Germinal center (tissue), 1 donor: ENCODE results near the gene DNAJC22.
"Not testable (repeated sequence)": the region's sequence is repeated elsewhere in the genome, so short reads cannot be mapped to it uniquely, and the experiment has no call there.

Experiments
- DNase-seq: peaks from one replicate; pipeline ENCODE4 v3.0.0; 2012; ENCODE audit warnings: mixed read lengths, low spot score

The DNAJC22 gene

DNA sequence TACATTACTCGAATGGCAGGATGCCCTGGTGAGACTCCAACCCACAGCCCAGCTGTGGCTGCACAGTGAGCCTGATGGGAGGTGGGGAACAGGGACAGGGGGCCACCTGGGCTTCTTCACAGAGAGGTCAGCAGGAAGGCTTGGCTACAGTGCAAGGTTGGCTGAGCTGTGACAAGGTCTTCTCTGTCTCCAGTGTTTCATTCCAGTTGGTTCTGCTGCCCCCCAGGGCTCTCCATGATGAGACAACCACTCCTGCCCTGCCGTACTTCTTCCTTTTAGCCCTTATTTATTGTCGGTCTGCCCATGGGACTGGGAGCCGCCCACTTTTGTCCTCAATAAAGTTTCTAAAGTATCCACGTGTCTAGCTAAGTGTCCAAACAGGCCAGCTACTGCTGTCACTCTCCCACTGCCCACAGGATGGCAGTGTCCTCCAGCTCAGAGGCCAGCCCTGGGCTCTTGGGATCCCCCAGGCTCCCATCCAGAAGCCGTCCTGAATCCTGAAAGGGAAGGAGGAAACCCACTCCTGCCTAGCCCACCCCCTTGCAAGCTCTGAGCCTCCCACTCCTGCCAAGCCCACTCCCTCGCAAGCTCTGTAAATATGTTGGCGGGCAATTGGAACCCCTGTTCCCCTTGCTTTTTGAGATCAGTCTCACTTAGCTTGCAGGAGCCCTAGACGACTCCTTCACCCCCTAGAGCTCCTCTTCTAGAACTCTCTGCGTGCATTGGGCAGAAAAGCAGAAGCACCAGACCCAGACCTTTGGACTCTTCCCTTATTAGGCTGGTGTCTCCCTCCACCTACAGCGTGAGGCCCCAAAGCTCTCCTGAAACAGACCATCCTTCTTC is 15.1 kb upstream of the DNAJC22 start:
- no peak for DNase-seq

DNA sequence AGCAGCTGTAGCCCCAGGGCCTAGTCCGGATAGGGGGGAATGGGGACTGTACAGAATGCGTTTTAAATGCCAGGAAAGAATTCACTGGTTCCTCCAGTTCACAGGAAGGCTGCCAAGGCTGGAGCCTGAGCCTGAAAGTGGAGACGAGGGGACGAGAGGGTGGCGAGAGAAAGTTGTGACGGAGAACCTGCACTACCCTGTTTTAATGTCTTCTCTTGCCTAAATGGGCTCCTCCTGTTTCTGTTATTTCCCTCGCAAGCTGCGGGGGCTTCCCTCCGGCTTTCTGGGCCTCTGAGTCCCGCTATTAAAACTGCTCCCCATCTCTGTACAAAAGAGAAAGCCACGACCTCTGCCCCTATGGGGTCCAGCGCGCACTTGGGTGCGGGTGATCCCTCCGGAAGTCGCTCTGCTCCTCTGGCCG is 14.2 kb upstream of the DNAJC22 start:
- DNase-seq: no peak

DNA sequence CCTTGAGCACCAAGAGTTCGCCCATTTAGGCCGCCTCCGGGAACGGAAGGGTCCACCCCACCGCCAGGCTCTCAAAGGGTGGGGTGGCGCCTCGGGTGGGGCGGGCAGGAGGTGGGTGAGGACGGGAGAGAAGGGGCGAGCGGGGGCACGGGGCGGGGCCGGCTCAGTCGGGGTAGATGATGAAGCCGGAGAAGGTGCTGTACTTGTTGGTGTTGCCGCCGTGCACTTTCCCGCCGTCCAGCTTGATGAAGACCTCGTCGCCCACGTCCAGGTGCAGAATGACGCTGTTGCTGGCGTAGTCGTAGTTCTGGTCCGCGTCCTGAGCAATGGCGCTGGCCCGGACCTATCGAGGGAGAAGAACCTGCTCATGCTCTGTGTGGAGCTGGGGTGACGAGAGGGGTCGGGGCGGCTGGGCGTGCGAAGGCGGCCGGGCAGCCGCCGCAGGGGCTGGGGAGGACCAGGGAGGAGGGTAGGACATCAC is 13.8 kb upstream of the DNAJC22 start:
- no peak for DNase-seq

DNA sequence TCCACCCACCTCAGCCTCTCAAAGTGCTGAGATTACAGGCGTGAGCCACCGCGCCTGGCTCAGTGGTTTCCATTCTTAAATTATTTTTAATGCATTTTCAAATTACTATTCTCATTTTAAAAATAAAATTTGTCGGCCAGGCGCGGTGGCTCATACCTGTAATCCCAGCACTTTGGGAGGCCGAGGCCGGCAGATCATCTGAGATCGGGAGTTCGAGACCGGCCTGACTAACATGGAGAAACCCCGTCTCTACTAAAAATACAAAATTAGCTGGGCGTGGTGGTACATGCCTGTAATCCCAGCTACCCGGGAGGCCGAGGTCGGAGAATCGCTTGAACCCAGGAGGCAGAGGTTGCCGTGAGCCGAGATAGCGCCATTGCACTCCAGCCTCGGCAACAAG is 12.9 kb upstream of the DNAJC22 start:
- DNase-seq: not testable (repeated sequence)

DNA sequence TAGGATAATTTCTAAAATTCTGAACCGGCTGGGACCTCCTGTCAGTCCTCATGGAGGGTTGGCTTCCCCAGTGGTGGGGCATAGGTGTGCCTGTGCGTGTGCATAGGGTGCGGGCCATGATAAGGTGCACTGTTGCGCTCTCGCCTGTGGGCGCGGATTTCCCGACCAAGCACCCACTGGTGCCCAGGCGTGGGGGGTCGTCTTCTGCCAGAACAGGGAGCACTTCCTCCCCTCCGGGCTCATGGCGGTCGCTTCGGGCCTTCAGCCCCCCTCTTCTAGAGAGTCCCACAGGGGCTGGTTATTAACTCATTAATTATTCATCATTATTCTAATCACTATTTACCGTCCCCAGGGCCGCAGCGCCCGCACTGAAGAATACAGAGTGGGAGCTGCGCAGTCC is 12.5 kb upstream of the DNAJC22 start:
- no peak for DNase-seq

DNA sequence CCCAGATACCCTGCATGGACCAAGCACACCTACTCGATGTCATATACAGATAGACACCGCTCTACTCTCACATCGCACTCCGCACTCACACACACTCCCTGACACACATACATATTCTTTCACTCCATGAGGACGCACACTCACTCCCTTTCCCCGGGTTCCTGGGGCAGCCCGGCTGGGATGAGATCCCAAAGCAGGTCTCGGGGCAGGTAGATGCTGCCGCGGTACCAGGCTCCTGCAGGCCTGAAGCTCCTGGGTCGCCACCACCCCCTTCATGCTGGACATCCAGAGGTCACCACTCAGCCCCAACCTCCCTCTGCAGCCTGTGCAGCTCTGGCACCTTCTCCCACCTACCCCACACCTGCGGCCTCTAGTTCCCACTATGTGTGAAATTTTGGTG is 12.0 kb upstream of the DNAJC22 start:
- no peak for DNase-seq

DNA sequence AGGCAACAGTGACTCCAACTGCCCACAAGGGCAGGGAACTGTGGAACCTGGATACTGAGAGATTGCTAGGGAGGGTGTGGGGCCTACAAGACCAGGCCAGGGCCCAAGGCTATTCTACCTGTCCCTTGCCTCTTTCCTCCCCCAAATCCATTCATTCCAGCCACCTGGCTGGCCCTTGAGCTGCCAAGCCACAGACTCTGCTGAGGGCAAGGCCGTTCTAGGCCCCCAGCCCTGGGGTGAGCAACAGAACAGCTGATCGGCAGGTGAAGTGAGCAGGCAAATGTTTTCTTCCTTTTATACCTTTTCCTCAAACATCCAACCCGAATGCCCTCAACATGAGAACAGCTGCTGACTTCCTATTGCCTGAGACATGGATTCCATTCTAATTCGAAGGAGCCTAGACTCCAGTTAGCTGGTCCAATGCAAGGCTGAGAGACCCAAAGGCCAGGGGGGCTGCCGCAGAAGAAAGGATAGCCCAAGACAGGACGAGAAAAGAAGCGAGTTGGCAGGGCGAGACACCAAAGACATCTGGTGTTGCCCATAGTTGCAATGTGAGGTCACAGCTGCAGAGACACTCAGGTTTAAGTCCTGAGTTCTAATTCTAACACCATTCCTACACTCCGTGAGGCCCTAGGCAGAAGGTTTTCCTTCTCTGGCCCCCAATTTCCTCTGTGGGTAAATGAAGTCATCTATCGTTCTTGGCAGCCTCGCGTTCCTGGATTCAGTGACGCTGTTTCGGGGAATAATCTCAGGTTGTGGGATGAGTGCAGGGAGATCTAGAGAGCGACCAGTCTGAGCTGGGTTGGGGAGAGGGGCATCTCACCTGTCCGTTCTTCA is 11.4 kb upstream of the DNAJC22 start:
- no peak for DNase-seq

DNA sequence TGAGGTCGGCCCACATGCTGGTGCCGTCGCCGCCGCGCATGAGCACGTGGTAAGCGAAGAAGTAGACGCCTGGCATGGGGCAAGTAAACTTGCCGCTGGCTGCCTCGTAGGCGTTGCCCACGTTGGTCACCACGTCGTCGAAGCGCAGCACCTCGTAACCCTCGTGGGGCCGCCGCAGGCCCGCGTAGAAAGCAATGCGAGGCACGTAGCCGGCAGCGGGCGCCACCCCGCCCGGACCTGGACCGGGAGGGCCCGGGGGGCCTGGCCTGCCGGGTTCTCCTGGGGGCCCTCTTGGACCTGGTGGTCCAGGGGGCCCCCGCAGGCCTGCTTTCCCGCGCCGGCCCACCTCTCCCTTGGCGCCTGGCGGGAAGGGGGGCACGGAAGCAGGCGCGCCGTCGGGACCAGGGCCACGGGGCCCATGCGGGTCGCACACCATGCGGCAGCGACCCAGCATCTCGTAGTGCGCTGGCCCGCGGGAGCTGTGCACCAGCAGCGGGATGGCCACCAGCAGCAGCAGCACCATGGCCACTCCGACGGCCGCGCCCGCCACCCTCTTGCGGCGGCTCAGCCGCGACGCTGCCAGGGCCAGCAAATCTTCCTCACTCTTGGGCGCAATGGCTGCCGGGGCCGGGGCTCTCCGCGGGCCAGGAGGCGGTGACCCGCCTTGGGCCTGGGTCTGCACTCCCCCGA is 10.6 kb upstream of the DNAJC22 start:
- no peak for DNase-seq

DNA sequence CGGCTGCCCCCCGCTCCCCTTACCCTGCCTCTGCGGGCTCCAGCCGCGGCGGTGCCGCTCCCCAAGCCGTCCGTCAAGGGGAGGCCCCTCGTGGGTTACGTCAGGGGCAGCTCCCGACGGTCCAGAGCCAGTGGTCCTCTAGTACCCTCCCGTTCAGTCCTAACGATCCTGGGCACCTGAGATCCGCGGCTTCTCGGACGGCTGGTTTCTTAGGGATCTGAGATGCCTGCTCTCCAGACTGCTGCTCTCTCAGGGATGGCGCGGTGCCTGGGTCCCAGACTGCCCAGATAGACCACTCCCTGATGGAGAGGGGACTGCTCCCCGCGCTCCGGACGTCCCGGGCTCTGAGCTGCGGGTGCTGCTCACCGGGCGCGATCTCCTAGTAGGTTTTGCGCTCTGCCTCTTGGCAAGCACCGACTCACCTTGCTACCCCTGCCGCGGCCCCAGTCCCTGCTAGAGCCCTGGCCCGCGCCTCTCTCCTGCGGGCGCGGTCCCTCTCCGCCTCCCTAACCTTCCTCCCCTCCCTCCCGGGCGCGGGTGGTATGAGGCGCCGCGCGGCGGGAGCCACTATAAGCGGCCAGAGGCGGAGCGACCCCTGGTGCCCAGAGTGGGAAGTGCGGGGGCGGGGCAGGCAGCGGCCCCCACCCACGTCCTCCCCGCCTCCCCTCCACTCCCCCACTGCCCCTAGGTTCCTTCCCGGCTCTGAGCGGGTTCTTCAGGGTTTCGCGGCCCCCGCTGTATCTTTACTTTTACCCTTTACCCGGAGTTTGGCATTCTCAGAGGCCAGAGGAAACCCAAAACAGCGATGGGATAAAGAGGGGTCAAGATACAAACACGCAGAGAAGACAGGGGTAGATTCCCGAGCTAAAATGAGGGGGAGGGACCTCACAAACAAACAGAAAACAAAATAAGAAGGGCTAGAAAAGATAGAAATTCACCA is 9.8 kb upstream of the DNAJC22 start, which contains the start of gene C1QL4:
Gene C1QL4 (minus strand): TSS at position 544 of the 940 bp plus-strand sequence. CDS start 711 bp downstream, outside the sequence.
- peak; percentile 90 for DNase-seq

DNA sequence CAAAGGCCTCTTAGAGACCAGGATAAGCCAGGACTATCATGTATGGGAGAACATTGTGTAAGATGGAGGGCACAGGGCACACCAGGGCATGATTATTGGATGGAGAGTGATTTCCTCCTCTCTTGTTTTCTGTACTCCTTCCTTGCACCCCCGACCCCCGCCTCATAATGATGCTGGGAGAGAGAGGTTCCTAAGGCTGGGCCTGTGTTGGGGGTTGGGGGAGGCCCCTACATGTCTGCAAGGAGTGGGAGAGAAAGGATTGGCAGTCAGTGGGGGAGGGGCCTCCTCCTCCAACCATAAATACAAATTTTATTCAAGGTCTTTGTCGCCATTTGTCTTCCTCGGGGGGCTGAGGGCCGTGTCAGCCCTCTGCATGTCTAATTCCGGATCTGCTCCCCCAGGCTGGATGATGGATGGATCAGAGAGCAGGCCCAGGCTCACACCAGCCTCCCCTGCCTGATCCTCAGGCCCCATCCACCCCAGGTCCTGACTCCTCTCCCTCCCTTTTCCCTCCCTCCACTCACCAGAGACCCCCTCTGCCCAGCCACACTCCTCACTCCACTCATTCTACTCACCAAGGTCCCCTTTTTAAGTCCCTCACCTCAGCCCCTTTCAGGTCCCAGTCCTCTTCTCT is 7.7 kb upstream of the DNAJC22 start:
- no peak for DNase-seq

DNA sequence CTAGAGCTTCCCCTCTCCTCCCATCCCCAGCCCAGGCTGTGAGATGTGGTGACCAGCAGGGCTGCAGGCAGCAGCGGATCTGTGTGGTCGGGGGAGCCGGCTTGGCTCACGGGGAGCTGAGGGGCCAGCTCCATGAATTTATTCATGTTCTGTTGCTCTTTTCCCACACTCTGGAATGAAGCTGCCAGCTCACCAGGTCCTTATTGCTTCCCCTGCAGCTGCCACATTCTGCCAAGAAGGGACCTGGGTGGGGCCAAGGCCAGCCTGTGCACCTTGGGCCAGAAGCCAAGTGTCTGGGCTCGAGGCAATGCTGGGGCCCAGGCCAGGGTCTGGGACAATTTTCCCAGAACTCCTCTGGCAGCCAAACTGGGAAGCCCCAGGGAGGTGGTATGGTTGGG is 7.2 kb upstream of the DNAJC22 start:
- no peak for DNase-seq

DNA sequence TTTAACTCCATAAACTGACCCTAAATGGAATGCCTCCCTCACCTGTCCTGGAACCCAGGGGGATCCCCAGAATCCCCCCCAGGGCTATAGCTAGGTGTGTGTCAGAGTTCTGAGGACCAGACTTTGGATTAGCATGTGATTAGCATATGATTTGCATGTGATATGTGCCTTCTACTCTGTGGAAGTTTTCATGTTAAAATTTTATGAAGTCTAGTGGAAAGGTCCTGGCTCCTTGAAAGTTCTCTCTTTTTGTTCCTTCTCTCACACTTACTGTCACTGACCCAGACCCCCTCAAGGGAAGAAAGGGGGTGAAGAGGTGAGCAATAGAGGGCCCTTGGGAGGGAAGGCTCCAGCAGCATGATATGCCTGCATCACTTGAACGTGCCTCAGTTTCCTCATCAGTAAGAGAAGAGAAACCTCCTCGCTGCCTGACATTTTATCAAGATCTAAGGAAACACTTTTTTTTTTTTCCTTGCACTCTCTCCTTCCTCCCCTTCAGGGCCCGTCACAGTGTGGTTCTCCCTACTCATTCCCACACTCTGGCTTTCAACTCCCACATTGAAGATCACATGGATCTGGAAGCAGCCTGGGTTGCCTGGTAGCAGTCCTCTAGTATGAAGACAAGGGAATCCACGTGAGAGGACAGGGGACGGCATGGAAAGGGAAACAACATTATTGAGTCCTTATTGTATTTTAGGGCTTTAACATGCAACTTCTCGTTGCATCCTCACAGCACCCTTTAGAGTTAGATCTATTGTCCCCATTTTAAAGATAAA is 6.4 kb upstream of the DNAJC22 start:
- no peak for DNase-seq

DNA sequence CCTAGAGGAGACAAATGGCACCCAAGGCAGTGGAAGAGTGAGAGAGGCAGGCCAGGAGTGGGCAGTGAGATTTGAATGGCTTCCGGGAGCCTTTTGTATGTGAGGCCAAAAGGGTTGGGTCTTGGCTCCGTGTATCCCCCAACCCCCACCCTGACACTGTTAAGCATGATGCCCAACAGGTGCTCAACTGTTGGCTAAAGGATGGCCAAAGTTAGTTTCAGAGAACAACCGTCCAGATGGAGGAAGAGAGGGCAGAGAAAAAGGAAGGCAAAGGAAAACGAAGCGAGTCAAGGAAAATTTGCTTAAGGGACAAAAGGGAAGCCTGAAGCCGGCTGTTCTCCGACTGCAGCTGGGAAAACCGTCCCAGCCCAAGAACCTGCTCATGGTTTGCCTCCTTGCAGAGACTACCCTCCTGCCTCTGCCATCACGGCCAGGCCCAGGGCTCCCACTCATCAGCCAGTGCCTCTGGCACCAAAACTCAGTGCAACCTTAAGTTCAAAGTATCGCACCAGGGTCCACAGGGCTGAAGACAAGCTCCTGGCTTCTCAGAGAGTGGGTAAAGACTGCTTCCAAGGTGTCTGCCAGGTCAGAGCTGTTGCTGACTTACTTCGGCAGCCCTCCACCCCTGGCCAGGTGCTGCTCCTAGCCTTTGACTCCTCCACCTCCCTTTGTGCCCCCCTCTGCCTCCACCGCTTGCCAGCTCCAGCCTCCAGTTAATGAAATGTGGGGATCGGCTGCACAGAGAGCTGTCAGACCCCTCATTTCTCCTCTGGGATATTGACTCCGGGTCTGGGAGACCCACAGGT is 5.5 kb upstream of the DNAJC22 start:
- DNase-seq: no peak

DNA sequence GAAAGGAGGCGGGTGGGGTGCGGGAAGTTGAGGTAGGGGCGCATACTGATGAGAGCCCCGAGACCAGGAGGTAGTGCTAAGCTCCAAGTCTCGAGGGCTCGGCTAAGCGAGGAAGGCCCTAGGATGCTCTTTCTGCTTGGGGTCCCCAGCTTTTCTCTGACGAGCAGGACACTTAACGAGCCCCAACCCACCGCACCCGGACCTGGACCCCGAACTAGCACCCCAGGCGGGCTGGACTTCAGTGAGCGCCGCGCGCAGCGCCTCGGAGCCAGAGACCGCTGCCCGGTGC is 5.0 kb upstream of the DNAJC22 start:
- DNase-seq: no peak

DNA sequence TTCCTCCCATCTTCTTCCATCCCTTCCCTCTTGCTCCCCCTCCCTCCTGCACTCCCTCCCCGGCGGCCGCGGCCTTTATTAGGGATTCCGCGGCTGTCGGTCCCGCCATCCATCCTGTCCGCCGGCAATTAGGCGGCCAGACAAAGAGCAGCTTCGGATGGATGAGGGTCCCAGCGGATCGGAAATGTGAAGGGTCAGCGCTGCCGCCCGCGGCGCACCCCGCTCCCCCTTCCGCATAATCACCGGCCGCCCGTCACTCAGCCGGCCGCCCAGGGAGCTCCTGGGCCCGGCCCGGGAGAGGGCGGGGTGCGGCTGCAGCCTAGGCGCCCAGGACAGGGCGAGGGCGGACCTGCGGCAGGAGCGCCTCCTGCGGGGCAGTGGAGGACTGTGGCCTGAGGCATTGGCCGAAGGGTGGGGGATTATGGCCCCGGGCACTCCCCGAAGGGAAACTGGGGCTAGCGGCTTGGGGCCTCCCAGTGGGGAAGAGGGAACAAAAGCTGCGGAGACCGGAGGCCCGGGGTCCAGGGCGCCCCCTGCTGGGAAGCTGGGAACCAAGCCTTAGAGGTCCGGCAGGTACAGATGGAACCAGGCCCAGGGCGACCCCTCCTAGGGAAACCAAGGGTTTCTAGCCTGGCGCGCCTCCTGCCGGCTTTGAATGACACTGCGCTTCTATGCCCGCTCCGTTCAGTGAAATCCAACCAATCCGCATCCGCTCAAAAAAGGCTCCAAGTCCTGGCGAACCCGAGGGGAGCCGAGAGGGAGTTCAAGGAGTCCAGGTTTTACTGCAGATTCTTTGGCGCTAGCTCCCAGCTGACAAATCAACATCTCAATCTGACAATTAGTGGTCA is 4.4 kb upstream of the DNAJC22 start:
- DNase-seq: peak; percentile 89

DNA sequence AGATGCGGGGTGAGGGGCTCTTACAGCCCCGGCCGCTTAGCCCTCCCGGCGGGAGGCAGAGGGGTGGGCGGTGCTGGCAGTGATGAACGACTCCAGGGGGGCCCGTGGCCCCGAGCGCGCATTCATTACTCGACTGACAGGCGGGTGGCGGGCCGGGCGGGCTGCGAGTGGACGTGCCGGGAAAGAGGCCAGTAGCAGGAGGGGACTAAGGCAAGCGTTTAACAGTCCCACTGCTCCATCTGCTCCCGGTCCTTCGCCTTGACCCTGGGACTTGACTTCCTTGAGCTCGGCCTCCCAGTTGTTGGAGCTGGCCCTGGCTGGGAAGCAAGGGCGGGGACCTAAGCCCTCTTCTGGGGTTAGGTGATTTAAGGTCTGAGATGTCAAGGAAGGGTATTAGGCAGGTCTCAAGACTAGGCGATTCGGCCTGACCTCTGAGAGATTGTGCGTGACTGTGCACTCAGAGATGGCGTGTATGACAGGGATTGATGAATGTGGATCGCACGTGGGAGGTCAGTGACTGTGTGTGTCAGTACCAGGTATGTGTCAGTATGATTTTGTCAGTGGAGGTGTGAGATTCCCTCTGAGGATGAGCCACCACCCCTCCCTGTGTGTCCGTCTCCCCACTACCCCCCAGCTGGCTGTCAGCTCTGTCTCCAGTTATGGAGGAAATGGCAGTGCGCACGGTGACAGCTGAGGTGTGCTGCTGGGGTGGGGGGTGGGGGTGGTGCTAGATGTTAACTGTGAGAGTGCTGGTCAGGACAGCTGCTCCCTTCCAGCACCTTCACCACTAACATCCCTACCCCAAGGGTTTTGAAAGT is 3.6 kb upstream of the DNAJC22 start:
- no peak for DNase-seq

DNA sequence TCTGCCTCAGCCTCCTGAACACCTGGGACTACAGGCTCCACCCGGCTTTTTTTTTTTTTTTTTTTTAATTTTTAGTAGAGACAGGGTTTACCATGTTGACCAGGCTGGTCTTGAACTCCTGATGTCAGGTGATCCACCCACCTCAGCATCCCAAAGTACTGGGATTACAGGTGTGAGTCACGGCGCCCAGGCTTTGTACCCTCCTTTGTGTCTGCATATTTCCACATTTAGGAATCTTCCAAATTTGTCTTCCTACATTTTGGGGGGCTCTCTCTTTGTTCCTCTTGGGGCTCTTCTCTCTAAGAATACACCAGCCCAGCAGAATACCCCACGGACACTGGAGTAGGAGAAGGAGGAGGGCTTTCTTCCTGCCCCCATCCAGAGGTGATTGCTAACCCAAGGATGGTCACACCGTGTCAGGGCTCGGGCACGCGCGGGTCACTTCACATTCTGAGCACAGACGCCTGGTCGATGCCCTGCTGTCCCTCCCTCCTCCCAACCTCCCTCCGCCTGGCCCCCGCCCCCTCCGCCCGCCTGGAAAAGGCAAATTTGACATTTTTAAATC is 2.1 kb upstream of the DNAJC22 start:
- DNase-seq: no peak
